Lung (tissue), 12 donors: ENCODE results near the gene SYVN1. TPM values are rescaled to one million over a fixed set of nuclear protein-coding genes. Genes with fewer than 3 reads are reported as not detected.

ENCODE experiments used
- ATAC-seq: fragments of 200-7000 bp; cut with Tn5 transposase; one replicate; pipeline ENCODE4 v1.9.1; 2020; ENCODE audit warnings: moderate number of reproducible peaks; ENCODE audit not compliant: insufficient read depth, low FRiP score
- DNase-seq, 3 donors: peaks; one replicate each; pipeline ENCODE4 v3.0.0-alpha.2; 2013 to 2017
- H3K27ac ChIP-seq, 2 donors: one replicate each; pipeline ENCODE4 v1.5.1; 2013; ENCODE audit warnings: mild to moderate bottlenecking in 2 of 2, moderate library complexity in 2 of 2, control low read depth in 1 of 2, inconsistent platforms in 1 of 2, low read depth in 1 of 2, low read length in 1 of 2
- H3K27me3 ChIP-seq, 3 donors: one replicate each; pipeline ENCODE4 v1.5.1; 2013; ENCODE audit warnings: low read length in 2 of 3; ENCODE audit not compliant: control insufficient read depth in 3 of 3, insufficient read depth in 3 of 3
- H3K36me3 ChIP-seq, 4 donors: one replicate each; pipeline ENCODE4 v1.5.1; 2013; ENCODE audit warnings: low read length in 4 of 4, mild to moderate bottlenecking in 1 of 4, moderate library complexity in 1 of 4; ENCODE audit not compliant: control insufficient read depth in 4 of 4, insufficient read depth in 4 of 4
- H3K4me1 ChIP-seq, 5 donors: one replicate each; pipeline ENCODE4 v1.5.1; 2013; ENCODE audit warnings: low read length in 5 of 5, mild to moderate bottlenecking in 2 of 5, moderate library complexity in 1 of 5; ENCODE audit not compliant: control insufficient read depth in 5 of 5, insufficient read depth in 5 of 5
- H3K4me3 ChIP-seq: one replicate; pipeline ENCODE4 v1.5.1; 2013; ENCODE audit warnings: mild to moderate bottlenecking, control low read depth, moderate library complexity
- H3K9ac ChIP-seq, 2 donors: one replicate each; pipeline ENCODE4 v1.5.1; 2013; ENCODE audit warnings: low read length in 2 of 2, control low read depth in 1 of 2; ENCODE audit not compliant: insufficient read depth in 1 of 2
- H3K9me3 ChIP-seq, 4 donors: one replicate each; pipeline ENCODE4 v1.5.1; 2013; ENCODE audit warnings: low read length in 3 of 4, mild to moderate bottlenecking in 1 of 4, moderate library complexity in 1 of 4; ENCODE audit not compliant: control insufficient read depth in 4 of 4, insufficient read depth in 3 of 4
- WGBS, 2 donors: extraction: QIAGEN DNeasy Blood & Tissue Kit; methylation state at CpG; one replicate each; pipeline ENCODE4 v1.1.7; 2013; 5-methylcytosine and 5-hydroxymethylcytosine counted together
- polyA plus RNA-seq, 2 donors: library from polyadenylated mRNA; stranded (reverse); fragments of 200-250 nt; gene quantifications; one replicate each; pipeline ENCODE4 v1.2.1, GENCODE V29; 2013
- total RNA-seq, 2 donors: library from RNA; depleted of rRNA in 1 of 2; stranded (reverse); fragments of >200 nt in 1 of 2; gene quantifications; one replicate each; pipeline ENCODE4 v1.2.1, GENCODE V29; 2014 to 2021
- TF ChIP-seq, protein P1 (sequence below): IDR thresholded peaks from 2 replicates; pipeline ENCODE4 v1.5.1; 2012; ENCODE audit warnings: mild to moderate bottlenecking; ENCODE audit errors: control extremely low read depth, extremely low read depth
- donor health status: control.
- donor health status: control.
- donor health status: Bipolar disorder and iron deficiency.
- donor health status: healthy.
- donor health status: DM: yes; HTN: yes; CAD: no.

SYVN1 gene
- total and polyA plus RNA-seq, 4 donors: 31.6 to 80.7 (median 37.6) TPM

DNA sequence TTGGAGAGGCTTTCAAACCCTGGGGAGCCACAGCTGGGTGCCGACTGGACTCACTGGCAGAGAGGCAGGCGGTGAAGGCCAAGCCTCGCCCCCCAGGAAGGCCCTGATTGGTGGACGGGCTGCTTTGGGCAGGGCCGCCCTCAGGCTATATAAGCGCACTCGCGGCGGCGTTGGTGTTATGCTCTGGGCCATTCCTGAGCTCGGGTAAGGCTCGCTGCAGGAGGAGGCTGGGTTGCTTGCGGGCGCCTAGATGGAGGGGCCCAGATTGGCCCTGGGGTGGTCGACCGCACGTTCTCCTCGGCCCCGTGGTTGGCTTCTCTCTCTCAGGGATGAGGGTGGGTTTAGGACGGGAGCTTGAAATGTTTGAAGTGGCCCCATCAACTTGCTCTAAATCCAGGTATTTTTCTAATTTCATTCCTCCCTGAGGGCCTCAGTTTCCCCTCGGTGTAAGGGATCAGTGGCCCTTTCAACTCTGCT lies 35.8 kb upstream of the SYVN1 start, which contains the start of gene SPDYC:
SPDYC (plus strand) TSS at position 176 of the 477 bp plus-strand sequence. CDS start 1,125 bp downstream, outside the sequence.
- Histone ChIP-seq H3K9me3 (peaks cover 0 to 2% (median 0%) of the 10 kb centered on the region in 4 donors), H3K27me3 (no peaks in the 10 kb centered on the region), H3K9ac (no peak within 1 kb of the TSS), H3K27ac (no peak within 1 kb of the TSS), H3K4me3 (no peak within 1 kb of the TSS), H3K4me1 (peaks cover 0 to 7% (median 0%) of the 10 kb centered on the region in 5 donors), H3K36me3 (no peaks in the 10 kb centered on the region)
- DNase-seq (no peak), ATAC-seq (no peak)
- 94 to 95% methylated on average over 21 of the region's 21 CpGs for WGBS, 2 donors
- TF ChIP-seq, protein P1, sequence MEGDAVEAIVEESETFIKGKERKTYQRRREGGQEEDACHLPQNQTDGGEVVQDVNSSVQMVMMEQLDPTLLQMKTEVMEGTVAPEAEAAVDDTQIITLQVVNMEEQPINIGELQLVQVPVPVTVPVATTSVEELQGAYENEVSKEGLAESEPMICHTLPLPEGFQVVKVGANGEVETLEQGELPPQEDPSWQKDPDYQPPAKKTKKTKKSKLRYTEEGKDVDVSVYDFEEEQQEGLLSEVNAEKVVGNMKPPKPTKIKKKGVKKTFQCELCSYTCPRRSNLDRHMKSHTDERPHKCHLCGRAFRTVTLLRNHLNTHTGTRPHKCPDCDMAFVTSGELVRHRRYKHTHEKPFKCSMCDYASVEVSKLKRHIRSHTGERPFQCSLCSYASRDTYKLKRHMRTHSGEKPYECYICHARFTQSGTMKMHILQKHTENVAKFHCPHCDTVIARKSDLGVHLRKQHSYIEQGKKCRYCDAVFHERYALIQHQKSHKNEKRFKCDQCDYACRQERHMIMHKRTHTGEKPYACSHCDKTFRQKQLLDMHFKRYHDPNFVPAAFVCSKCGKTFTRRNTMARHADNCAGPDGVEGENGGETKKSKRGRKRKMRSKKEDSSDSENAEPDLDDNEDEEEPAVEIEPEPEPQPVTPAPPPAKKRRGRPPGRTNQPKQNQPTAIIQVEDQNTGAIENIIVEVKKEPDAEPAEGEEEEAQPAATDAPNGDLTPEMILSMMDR: no peak

DNA sequence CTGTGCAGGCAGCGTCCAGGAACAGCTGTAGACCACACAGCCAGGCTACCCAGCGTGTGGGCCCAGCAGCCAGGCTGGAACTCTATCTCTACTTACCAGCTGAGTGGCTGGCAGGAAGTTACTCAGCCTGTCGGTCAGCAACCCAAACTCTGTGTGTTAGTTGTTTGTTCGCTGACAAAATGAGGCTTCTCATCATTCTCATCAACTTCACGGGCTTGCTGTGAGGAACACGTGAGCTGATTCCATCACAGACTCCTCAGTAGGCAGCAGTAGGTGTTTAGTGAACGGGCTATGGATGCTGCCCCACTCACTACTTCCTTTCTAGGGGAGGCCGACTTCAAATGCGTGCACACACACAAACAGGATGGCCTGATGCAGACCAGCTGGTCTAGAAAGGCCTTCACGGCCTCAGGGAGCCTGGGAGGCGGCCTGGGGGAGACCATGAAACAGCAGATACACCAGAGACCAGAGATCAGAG lies 34.9 kb upstream of the SYVN1 start:
- H3K27me3 ChIP-seq: no peaks in the 10 kb centered on the region
- H3K9ac ChIP-seq: no peak overlapping the region
- DNase-seq: peak in 1 of 3 donors; percentile 38
- no peak for ATAC-seq
- H3K36me3 ChIP-seq: no peaks in the 10 kb centered on the region
- H3K4me1 ChIP-seq: peaks cover 0 to 7% (median 0%) of the 10 kb centered on the region in 5 donors
- WGBS, 2 donors: 51 to 63% methylated on average over 11 of the region's 11 CpGs
- no peak overlapping the region for H3K27ac ChIP-seq
- TF ChIP-seq, protein P1: no peak
- no peak overlapping the region for H3K4me3 ChIP-seq
- H3K9me3 ChIP-seq: peaks cover 0 to 2% (median 0%) of the 10 kb centered on the region in 4 donors

DNA sequence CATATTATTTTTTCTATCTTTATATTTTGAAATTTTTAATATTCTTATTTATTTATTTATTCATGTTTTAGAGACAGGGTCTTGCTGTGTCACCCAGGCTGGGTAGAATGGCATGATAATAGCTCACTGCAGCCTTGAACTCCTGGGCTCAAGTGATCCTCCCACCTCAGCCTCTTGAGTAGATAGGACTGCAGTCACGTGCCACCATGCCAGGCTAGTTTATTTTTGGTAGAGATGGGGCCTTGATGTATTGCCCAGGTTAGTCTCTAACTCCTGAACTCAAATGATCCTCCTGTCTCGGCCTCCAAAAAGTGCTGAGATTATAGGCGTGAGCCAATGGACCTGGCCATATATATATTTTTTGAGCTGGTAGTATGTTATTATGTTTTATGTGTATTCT lies 33.3 kb upstream of the SYVN1 start:
- WGBS, 2 donors: 90 to 97% methylated on average over 3 of the region's 3 CpGs
- Histone ChIP-seq H3K4me1 (peaks cover 0 to 7% (median 0%) of the 10 kb centered on the region in 5 donors), H3K27me3 (no peaks in the 10 kb centered on the region), H3K36me3 (no peaks in the 10 kb centered on the region), H3K9ac (no peak overlapping the region), H3K27ac (no peak overlapping the region), H3K9me3 (peaks cover 0 to 2% (median 0%) of the 10 kb centered on the region in 4 donors), H3K4me3 (no peak overlapping the region)
- ATAC-seq: no peak
- TF ChIP-seq, protein P1: no peak
- no peak for DNase-seq
